ENCODE measurements around the gene KNOP1. TPM values are rescaled to one million over a fixed set of nuclear protein-coding genes. Genes with fewer than 3 reads are reported as not detected.

The KNOP1 gene
- total and polyA plus RNA-seq, 2 donors (not counting 3 experiments of a cell fraction or from before 2014, with no cell fraction given), result 6.7 to 33.5 TPM

GRCh38 chr16:19710991-19711545, 7.0 kb downstream of the KNOP1 start:
- Histone ChIP-seq H3K9me3 (replicated peaks; ENCODE audit: control insufficient read depth, insufficient read depth, low read length) (no peaks in the 10 kb centered on the region), H3K36me3 (ENCODE audit: control insufficient read depth in 2 of 2, extremely low read depth in 1 of 2, insufficient read depth in 2 of 2, low read length in 2 of 2) (peaks cover 3 to 11% of the 10 kb centered on the region in 2 experiments), H3K27ac (ENCODE audit: insufficient read depth, low read depth, low read length) (no peak overlapping the region), H3K4me2 (ENCODE audit: insufficient read depth, low read length) (no peak overlapping the region), H3K27me3 (ENCODE audit: control insufficient read depth in 2 of 2, insufficient read depth in 2 of 2, low read length in 2 of 2) (no peaks in the 10 kb centered on the region), H3K4me1 (ENCODE audit: control insufficient read depth, extremely low read depth, insufficient read depth, low read length) (peaks cover 2% of the 10 kb centered on the region), H3K9me1 (replicated peaks; ENCODE audit: control insufficient read depth, extremely low read depth, insufficient read depth, low read length) (no peaks in the 10 kb centered on the region), H3K4me3 (replicated peaks in 1 of 3; ENCODE audit: insufficient read depth in 1 of 3, low read depth in 1 of 3, low read length in 3 of 3) (no peak overlapping the region), H3K9ac (replicated peaks; ENCODE audit: extremely low read depth, insufficient read depth, low read length) (no peak overlapping the region), H4K20me1 (replicated peaks; ENCODE audit: control insufficient read depth, extremely low read depth, insufficient read depth, low read length) (no peaks in the 10 kb centered on the region), H2AFZ (ENCODE audit: low read depth, low read length) (no peak overlapping the region), H3K79me2 (ENCODE audit: control insufficient read depth, insufficient read depth, low read length) (peaks cover 16% of the 10 kb centered on the region)
- POLR2A ChIA-PET, result interaction anchor here (0.6 kb wide), 1 partner anchor 61 kb away, joined by 3 read pairs; no protein-coding TSS in a partner anchor
- no TSS peak for BruUV-seq (replicated peaks)
- FAIRE-seq, result no peak
- CTCF ChIA-PET, result interaction anchor here (1.1 to 1.6 kb wide), 3 partner anchors 110 to 176 kb away, joined by 4 to 5 read pairs (median 5); partner anchors contain the start of gene VPS35L
- dilution Hi-C loops (cut with MboI; ENCODE audit: extremely low pct_ligation_motif_present, low sequenced_read_pairs), result no loop called here
- TF ChIP-seq POLR2A (IDR thresholded peaks at IDR 0.05; ENCODE audit: low read depth, low read length), result no peak
- no peak for TF ChIP-seq MAX (IDR thresholded peaks at IDR 0.05; ENCODE audit: insufficient read depth, insufficient read length)
- no peak for TF ChIP-seq CTCF (IDR thresholded peaks at IDR 0.05; ENCODE audit: extremely low read depth in 1 of 2, insufficient read depth in 1 of 2, low read depth in 1 of 2, low read length in 2 of 2)
- no peak for TF ChIP-seq JUN (IDR thresholded peaks at IDR 0.05; ENCODE audit: borderline replicate concordance, insufficient read depth, insufficient read length, low read depth)
- no peak for TF ChIP-seq MYC (IDR thresholded peaks at IDR 0.05; ENCODE audit: low read depth, low read length)
- no peak for TF ChIP-seq EZH2 (IDR thresholded peaks at IDR 0.05; ENCODE audit: borderline replicate concordance, low read depth, low read length, severe bottlenecking)
- no peak for TF ChIP-seq FOS (IDR thresholded peaks at IDR 0.05; ENCODE audit: borderline replicate concordance, insufficient read depth, low read length)
- no peak for TF ChIP-seq GATA2 (IDR thresholded peaks at IDR 0.05; ENCODE audit: insufficient read depth, insufficient read length, low read depth, low read length)
- no peak for TF ChIP-seq POLR2AphosphoS5 (IDR thresholded peaks at IDR 0.05; ENCODE audit: insufficient read depth, low read depth, low read length)
- DNase-seq (ENCODE audit: low read depth, low spot score), result no peak
- intact Hi-C loops (cut with micrococcal nuclease), result no loop called here

Data from endothelial cell of umbilical vein (primary cell).